HPDE6-E6E7 (cell line): ENCODE data around the gene PCK2.

Experiments used
- DNase-seq: peaks from one replicate; pipeline ENCODE4 v3.0.0; 2011; ENCODE audit warnings: missing footprints; ENCODE audit errors: extremely low spot score

The PCK2 gene

GRCh38 chr14:24115422-24116127 is 21.5 kb downstream of the PCK2 start:
- no peak for DNase-seq

GRCh38 chr14:24116128-24116814 is 22.2 kb downstream of the PCK2 start:
- DNase-seq, result no peak

DNA sequence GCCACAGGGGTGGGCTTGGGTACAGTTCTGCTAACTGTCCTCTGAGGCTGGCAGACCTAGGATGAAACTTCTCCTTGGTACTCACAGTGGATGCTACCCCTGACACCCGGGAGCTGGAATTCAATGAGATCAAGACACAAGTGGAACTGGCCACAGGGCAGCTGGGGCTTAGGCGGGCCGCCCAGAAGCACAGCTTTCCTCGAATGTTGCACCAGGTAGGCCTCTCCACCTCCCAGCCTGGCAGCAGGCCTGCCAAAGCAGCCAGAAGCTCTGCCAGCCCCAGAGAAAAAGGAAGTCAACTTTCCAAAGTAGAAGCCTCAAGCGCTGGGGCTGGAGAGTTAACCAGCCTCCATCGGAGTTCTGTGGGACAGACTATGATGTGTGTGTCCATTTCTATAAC is 23.1 kb downstream of the PCK2 start:
- no peak for DNase-seq

GRCh38 chr14:24119691-24120090 is 25.6 kb downstream of the PCK2 start:
- no peak for DNase-seq

GRCh38 chr14:24121210-24121609 is 27.1 kb downstream of the PCK2 start:
- no peak for DNase-seq

- DNase-seq, result no peak
Measured at GRCh38 chr14:24122416-24122815, 28.3 kb downstream of the PCK2 start.

GRCh38 chr14:24122898-24123297 is 28.8 kb downstream of the PCK2 start:
- DNase-seq, result no peak

DNA sequence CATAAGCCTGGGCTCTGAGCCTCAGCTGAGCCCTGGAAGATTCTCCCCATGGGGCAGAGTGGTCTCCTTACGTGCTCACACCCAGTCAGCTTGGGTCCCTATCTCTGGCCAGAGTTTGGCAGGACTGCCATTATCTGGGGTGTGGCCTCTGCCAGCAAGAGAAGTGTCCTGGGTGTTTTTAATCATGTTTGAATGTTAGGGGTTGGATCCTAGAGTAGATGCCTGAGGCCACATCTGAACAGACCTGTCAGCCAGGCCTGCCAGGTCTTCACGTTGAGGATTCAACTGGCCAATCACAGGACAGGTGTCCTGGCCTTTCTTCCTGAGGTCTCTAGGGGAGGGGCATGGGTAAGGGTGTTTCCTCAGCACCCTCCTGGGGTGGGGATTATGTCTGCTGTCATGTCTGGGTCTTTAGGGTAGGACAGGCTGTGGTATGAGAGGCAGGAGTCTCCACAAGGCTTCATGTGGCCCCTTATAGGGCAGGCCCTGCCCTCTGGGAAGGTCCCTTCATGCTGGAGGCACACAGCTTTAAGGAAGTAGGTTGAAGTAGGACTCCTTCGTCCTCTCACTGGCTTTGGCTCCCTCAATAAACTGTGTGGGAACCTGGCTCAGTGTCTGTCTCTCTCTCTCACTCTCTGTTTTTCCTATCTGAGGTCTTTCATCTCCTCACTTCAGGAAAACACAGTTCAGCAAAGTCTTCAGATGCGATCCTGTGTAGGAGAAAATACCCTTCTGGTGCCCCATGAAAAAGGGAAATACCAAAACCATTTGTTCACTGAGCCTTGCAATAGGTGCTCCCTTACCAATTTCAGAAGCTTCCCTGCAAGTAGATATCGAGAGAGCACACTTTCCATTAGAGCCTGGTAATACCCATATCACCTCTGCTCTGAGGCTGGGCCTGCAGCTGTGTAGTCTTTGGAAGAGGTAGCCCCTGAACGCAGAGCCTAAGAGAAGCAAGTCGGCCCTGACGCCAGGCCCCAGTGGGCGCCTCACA is 29.6 kb downstream of the PCK2 start:
- no peak for DNase-seq

DNA sequence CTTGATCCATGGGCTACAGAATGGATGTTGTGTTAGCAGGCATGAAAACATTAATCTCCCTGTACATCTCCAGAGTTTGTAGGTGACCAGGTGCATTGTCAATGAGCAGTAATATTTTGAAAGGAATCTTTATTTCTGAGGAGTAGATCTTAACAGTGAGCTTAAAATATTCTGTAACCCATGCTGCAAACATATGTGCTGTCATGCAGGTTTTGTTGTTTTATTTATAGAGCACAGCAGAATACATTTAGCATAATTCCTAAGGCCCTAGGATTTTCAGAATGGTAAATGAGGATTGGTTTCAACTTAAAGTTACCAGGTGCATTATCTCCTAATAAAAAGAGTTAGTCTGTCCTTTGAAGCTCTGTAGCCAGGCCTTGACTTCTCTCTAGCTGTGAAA is 32.8 kb downstream of the PCK2 start:
- no peak for DNase-seq

DNA sequence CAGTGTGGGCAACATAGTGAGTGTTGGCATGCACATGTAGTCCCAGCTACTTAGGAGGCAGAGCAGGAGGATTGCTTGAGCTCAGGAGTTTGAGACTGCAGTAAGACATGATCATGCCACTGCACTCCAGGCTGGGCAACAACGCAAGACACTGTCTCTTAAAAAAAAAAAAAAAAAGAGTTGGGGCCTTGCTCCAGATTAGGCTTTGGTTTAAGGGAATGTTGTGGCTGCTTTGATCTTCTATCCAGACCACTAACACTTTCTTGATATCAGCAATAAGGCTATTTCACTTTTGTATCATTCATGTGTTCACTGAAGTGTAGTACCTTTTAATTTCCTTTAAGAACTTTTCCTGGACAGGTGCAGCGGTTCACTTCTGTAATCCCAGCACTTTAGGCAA is 33.6 kb downstream of the PCK2 start:
- DNase-seq, result no peak

DNA sequence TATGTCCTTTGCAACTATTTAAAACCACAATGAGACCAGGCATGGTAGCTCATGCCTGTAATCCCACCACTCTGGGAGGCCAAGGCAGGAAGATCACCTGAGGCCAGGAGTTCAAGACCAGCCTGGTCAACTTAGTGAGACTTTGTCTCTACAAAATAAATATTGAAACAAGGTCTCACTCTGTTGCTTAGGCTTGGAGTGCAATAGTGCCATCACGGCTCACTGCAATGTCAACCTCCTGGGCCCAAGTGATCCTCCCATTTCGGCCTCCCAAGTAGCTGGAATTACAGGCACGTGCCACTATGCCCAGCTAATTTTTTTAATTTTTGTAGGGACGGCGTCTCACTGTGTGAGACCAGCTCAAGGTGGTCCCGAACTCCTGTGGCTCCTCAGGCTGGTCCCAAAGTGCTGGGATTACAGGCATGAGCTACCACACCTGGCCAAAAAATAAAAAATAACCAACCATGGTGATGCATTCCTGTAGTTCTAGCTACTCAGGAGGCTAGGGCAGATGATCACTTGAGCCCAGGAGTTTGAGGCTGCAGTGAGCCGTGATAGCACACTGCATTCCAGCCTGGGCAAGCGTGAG is 35.4 kb downstream of the PCK2 start:
- DNase-seq, result no peak

DNA sequence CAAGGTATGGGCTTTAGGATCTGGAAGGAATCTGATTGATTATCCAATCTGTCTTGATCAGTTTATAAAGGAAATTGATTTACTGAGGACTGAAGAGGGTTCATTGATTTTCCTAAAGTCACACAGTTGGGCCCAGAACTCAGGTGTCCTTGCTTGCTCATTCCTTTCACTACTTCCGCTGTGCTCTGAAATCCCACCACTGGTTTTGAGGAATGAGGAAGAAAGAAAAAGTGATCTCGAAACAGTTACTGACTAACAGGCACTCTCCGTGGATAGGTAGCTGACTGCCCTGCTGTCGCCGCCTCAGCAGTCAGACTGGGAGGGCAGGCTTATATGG is 36.2 kb downstream of the PCK2 start, which contains the start of gene FITM1:
FITM1 (plus strand) TSS at position 280 of the 337 bp plus-strand sequence. CDS start 905 bp downstream, outside the sequence.
- no peak for DNase-seq

DNA sequence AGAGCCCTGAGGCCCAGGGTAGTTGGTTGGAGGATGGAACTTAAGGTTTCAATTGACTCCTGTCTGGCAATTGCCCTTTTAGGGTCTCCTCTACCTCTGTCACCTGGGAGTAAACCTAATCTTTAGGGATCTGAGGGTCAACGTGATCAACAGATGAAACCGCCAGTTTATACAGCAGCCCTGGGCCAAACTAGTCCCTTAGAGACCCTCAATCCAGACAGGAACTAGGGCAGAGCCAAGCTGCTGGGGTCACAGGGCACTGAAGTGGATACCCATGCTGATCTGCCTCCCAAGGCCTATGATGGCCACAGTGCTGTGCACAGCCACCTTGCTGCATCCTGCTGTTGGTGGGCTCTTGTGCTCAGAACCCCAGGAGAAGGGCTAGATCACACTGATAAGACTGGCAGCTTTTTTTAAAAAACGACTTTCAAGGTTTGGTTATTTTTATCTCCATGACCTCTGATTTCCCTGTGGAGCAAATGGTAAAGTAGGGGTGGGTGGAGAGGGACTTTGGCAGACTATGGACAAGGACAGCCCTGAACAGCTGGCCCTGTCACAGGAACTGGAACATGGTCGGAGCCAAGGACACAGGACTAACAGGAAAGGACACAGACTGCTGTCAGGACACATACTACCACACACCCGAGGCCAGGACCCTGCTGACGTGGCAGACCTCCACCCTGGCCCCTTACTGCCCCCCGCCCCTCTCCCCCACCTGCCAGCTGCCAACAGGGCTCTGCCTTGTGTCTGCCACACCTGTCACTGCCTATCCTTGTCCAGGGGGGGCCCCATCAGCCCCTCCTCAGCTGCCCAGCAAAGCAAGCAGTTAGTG is 36.8 kb downstream of the PCK2 start:
- no peak for DNase-seq

GRCh38 chr14:24131549-24131966 is 37.4 kb downstream of the PCK2 start:
- DNase-seq, result no peak

- DNase-seq, result no peak
Measured at GRCh38 chr14:24132061-24132685, 38.1 kb downstream of the PCK2 start.

GRCh38 chr14:24132976-24133375 is 38.9 kb downstream of the PCK2 start:
- no peak for DNase-seq

GRCh38 chr14:24133735-24134134 is 39.6 kb downstream of the PCK2 start:
- no peak for DNase-seq

DNA sequence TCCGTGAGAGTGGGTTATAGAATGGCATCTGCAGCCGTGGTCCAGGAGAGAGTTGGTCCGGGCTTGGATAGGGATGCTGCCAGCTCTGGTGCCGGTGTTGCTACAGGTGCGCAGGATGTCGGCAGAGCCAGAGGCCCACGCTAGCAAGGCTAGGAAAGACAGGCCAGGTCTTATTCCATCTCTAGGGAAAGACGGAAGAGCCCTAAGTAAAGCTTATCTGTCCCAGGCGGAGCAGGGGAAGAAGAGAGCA is 41.4 kb downstream of the PCK2 start:
- DNase-seq, result no peak

- DNase-seq, result peak; percentile 89
Measured at GRCh38 chr14:24135834-24136683, 41.9 kb downstream of the PCK2 start, which contains the start of gene PSME1. Gene PSME1 (plus strand): TSS chr14:24136194. CDS start chr14:24136263, 69 bp downstream.
